ENCODE measurements around the gene POLR1A. TPM values are rescaled to one million over a fixed set of nuclear protein-coding genes. Genes with fewer than 3 reads are reported as not detected.

POLR1A gene
- total RNA-seq, 1 experiment from 2014 or later, result 62.7 TPM

DNA sequence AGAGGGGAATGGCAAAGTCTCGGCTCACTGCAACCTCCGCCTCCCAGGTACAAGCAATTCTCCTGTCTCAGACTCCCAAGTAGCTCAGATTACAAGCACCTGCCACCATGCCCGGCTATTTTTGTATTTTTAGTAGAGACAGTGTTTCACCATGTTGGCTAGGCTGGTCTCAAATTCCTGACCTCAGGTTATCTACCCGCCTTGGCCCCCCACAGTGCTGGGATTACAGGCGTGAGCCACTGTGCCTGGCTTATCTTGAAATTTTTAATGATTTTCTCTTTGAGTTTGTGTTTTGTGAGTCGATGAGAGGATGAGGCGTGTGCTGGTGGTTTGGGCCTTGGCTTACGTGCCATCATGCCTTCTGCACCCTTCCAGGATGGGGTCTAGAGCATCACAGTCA lies 115.6 kb downstream of the POLR1A start:
- WGBS (ENCODE audit: extremely low coverage, insufficient read length, low lambda C conversion rate), result no CpG with 5 or more reads among the region's 8 CpGs
- no peaks in the 10 kb centered on the region for H3K36me3 Mint-ChIP-seq (ENCODE audit: insufficient read depth in 1 of 3, low read depth in 3 of 3)

More for the DNA sequence above, 115.6 kb downstream of the POLR1A start:
- Histone ChIP-seq H4K5ac (ENCODE audit: insufficient read length, low read depth, low read length) (no peak overlapping the region), H2BK15ac (ENCODE audit: low read depth, low read length) (no peak overlapping the region), H3K79me2 (ENCODE audit: insufficient read depth, low read length) (no peaks in the 10 kb centered on the region), H3K79me1 (ENCODE audit: insufficient read depth, low read depth, low read length, poor library complexity, severe bottlenecking) (no peaks in the 10 kb centered on the region), H3K4ac (ENCODE audit: low read depth, low read length) (no peak overlapping the region), H3K23ac (ENCODE audit: insufficient read length, low read depth, low read length) (no peak overlapping the region), H4K20me1 (ENCODE audit: control insufficient read depth, insufficient read depth, insufficient read length) (no peaks in the 10 kb centered on the region), H3K27ac (ENCODE audit: insufficient read length, low read depth, low read length) (no peak overlapping the region), H4K8ac (replicated peaks; ENCODE audit: insufficient read length, low read depth, low read length) (no peak overlapping the region), H3K9ac (ENCODE audit: extremely low read depth, insufficient read length, low read length) (no peak overlapping the region), H3K4me2 (ENCODE audit: insufficient read depth, insufficient read length, low read length) (no peak overlapping the region), H3K18ac (ENCODE audit: insufficient read length, low read depth, low read length) (no peak overlapping the region), H3K4me1 (ENCODE audit: insufficient read depth, low read length) (no peaks in the 10 kb centered on the region), H3K23me2 (ENCODE audit: insufficient read length, low read depth, low read length, poor library complexity, severe bottlenecking) (no peaks in the 10 kb centered on the region), H3K56ac (ENCODE audit: insufficient read length, low read depth, low read length) (no peak overlapping the region), H2BK120ac (ENCODE audit: low read depth, low read length, poor library complexity, severe bottlenecking) (no peak overlapping the region), H2BK20ac (ENCODE audit: low read depth, low read length, poor library complexity, severe bottlenecking) (no peak overlapping the region), H2BK12ac (ENCODE audit: insufficient read length, low read depth, low read length) (no peak overlapping the region), H4K91ac (ENCODE audit: insufficient read length, low read depth, low read length) (no peak overlapping the region), H3T11ph (ENCODE audit: low read length) (no peak overlapping the region), H2AFZ (ENCODE audit: low read length) (no peak overlapping the region), H2AK5ac (ENCODE audit: insufficient read length, low read length) (no peak overlapping the region), H3K14ac (ENCODE audit: insufficient read depth, low read length) (no peak overlapping the region), H3K27me3 (ENCODE audit: insufficient read depth, low read length) (no peaks in the 10 kb centered on the region), H3K9me3 (ENCODE audit: control insufficient read depth, low read depth, low read length) (no peaks in the 10 kb centered on the region), H2BK5ac (ENCODE audit: insufficient read length, low read length) (no peak overlapping the region)
- no peaks in the 10 kb centered on the region for H3K9me3 Mint-ChIP-seq
- 0 out of 7 replicates have a peak overlapping the region, but pooled peaks of 1 of the 3 experiments have one; percentile 2 for H3K27ac Mint-ChIP-seq
- TF ChIP-seq, protein P1, sequence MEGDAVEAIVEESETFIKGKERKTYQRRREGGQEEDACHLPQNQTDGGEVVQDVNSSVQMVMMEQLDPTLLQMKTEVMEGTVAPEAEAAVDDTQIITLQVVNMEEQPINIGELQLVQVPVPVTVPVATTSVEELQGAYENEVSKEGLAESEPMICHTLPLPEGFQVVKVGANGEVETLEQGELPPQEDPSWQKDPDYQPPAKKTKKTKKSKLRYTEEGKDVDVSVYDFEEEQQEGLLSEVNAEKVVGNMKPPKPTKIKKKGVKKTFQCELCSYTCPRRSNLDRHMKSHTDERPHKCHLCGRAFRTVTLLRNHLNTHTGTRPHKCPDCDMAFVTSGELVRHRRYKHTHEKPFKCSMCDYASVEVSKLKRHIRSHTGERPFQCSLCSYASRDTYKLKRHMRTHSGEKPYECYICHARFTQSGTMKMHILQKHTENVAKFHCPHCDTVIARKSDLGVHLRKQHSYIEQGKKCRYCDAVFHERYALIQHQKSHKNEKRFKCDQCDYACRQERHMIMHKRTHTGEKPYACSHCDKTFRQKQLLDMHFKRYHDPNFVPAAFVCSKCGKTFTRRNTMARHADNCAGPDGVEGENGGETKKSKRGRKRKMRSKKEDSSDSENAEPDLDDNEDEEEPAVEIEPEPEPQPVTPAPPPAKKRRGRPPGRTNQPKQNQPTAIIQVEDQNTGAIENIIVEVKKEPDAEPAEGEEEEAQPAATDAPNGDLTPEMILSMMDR (conservative IDR thresholded peaks at IDR 0.05), result no peak
- no peaks in the 10 kb centered on the region for H3K4me1 Mint-ChIP-seq
- peak; percentile 6 for DNase-seq
- no peak overlapping the region for H3K4me3 Mint-ChIP-seq
- H3K27me3 Mint-ChIP-seq (ENCODE audit: low read depth), result no peaks in the 10 kb centered on the region; the same call in 1 of the 2 replicates
